Measurements from ENCODE around the gene NEDD4L.
A peak's percentile ranks its signal among the peaks of the same experiment; 100 is the strongest.
"Not testable (repeated sequence)": the region's sequence is repeated elsewhere in the genome, so short reads cannot be mapped to it uniquely, and the experiment has no call there.

NEDD4L gene

GRCh38 chr18:58276789-58277739, 233.0 kb downstream of the NEDD4L start:
- Histone ChIP-seq H3K9ac (ENCODE audit: low read length) (peak overlapping the region; percentile 65), H3K4me3 (ENCODE audit: low read length) (no peak overlapping the region), H3K36me3 (ENCODE audit: control insufficient read depth, insufficient read depth, low read length) (no peaks in the 10 kb centered on the region), H3K4me1 (ENCODE audit: control insufficient read depth, insufficient read depth, low read length) (peaks cover 42% of the 10 kb centered on the region), H3K9me3 (ENCODE audit: control insufficient read depth, low read length) (no peaks in the 10 kb centered on the region), H3K27me3 (ENCODE audit: control insufficient read depth, insufficient read depth, low read length) (no peaks in the 10 kb centered on the region)

- H3K36me3 ChIP-seq (ENCODE audit: control insufficient read depth, insufficient read depth, low read length) = no peaks in the 10 kb centered on the region
- H3K27me3 ChIP-seq (ENCODE audit: control insufficient read depth, insufficient read depth, low read length) = no peaks in the 10 kb centered on the region
- H3K9me3 ChIP-seq (ENCODE audit: control insufficient read depth, low read length) = no peaks in the 10 kb centered on the region
- H3K4me1 ChIP-seq (ENCODE audit: control insufficient read depth, insufficient read depth, low read length) = peaks cover 39% of the 10 kb centered on the region
- no peak overlapping the region for H3K4me3 ChIP-seq (ENCODE audit: low read length)
- H3K9ac ChIP-seq (ENCODE audit: low read length) = no peak overlapping the region
Observed at GRCh38 chr18:58279504-58280175, 235.6 kb downstream of the NEDD4L start.

GRCh38 chr18:58280191-58280590, 236.2 kb downstream of the NEDD4L start:
- no peak overlapping the region for H3K4me3 ChIP-seq (ENCODE audit: low read length)
- H3K36me3 ChIP-seq (ENCODE audit: control insufficient read depth, insufficient read depth, low read length) = no peaks in the 10 kb centered on the region
- H3K4me1 ChIP-seq (ENCODE audit: control insufficient read depth, insufficient read depth, low read length) = peaks cover 44% of the 10 kb centered on the region
- no peak overlapping the region for H3K9ac ChIP-seq (ENCODE audit: low read length)
- H3K27me3 ChIP-seq (ENCODE audit: control insufficient read depth, insufficient read depth, low read length) = no peaks in the 10 kb centered on the region
- H3K9me3 ChIP-seq (ENCODE audit: control insufficient read depth, low read length) = no peaks in the 10 kb centered on the region

- H3K27me3 ChIP-seq (ENCODE audit: control insufficient read depth, insufficient read depth, low read length); H3K9me3 ChIP-seq (ENCODE audit: control insufficient read depth, low read length); H3K4me3 ChIP-seq (ENCODE audit: low read length); H3K36me3 ChIP-seq (ENCODE audit: control insufficient read depth, insufficient read depth, low read length); H3K9ac ChIP-seq (ENCODE audit: low read length): not testable (repeated sequence)
- H3K4me1 ChIP-seq (ENCODE audit: control insufficient read depth, insufficient read depth, low read length) = peaks cover 53% of the 10 kb centered on the region
Observed at GRCh38 chr18:58282872-58283271, 238.8 kb downstream of the NEDD4L start.

GRCh38 chr18:58284699-58285448, 240.8 kb downstream of the NEDD4L start:
- H3K9me3 ChIP-seq (ENCODE audit: control insufficient read depth, low read length) = no peaks in the 10 kb centered on the region
- H3K27me3 ChIP-seq (ENCODE audit: control insufficient read depth, insufficient read depth, low read length) = no peaks in the 10 kb centered on the region
- peaks cover 63% of the 10 kb centered on the region for H3K4me1 ChIP-seq (ENCODE audit: control insufficient read depth, insufficient read depth, low read length)
- H3K4me3 ChIP-seq (ENCODE audit: low read length) = no peak overlapping the region
- H3K9ac ChIP-seq (ENCODE audit: low read length) = peak overlapping the region; percentile 62
- no peaks in the 10 kb centered on the region for H3K36me3 ChIP-seq (ENCODE audit: control insufficient read depth, insufficient read depth, low read length)

GRCh38 chr18:58285449-58286130, 241.6 kb downstream of the NEDD4L start:
- no peaks in the 10 kb centered on the region for H3K36me3 ChIP-seq (ENCODE audit: control insufficient read depth, insufficient read depth, low read length)
- no peaks in the 10 kb centered on the region for H3K27me3 ChIP-seq (ENCODE audit: control insufficient read depth, insufficient read depth, low read length)
- peaks cover 60% of the 10 kb centered on the region for H3K4me1 ChIP-seq (ENCODE audit: control insufficient read depth, insufficient read depth, low read length)
- no peak overlapping the region for H3K4me3 ChIP-seq (ENCODE audit: low read length)
- H3K9me3 ChIP-seq (ENCODE audit: control insufficient read depth, low read length) = no peaks in the 10 kb centered on the region
- H3K9ac ChIP-seq (ENCODE audit: low read length) = peak overlapping the region; percentile 62

GRCh38 chr18:58286632-58287352, 242.8 kb downstream of the NEDD4L start:
- Histone ChIP-seq H3K36me3 (ENCODE audit: control insufficient read depth, insufficient read depth, low read length) (no peaks in the 10 kb centered on the region), H3K4me3 (ENCODE audit: low read length) (no peak overlapping the region), H3K9me3 (ENCODE audit: control insufficient read depth, low read length) (no peaks in the 10 kb centered on the region), H3K9ac (ENCODE audit: low read length) (peak overlapping the region; percentile 46), H3K27me3 (ENCODE audit: control insufficient read depth, insufficient read depth, low read length) (no peaks in the 10 kb centered on the region), H3K4me1 (ENCODE audit: control insufficient read depth, insufficient read depth, low read length) (peaks cover 65% of the 10 kb centered on the region)

- Histone ChIP-seq H3K4me3 (ENCODE audit: low read length) (no peak overlapping the region), H3K9ac (ENCODE audit: low read length) (peak overlapping the region; percentile 53), H3K36me3 (ENCODE audit: control insufficient read depth, insufficient read depth, low read length) (no peaks in the 10 kb centered on the region), H3K4me1 (ENCODE audit: control insufficient read depth, insufficient read depth, low read length) (peaks cover 65% of the 10 kb centered on the region), H3K27me3 (ENCODE audit: control insufficient read depth, insufficient read depth, low read length) (no peaks in the 10 kb centered on the region), H3K9me3 (ENCODE audit: control insufficient read depth, low read length) (no peaks in the 10 kb centered on the region)
Observed at GRCh38 chr18:58287353-58288274, 243.6 kb downstream of the NEDD4L start.

GRCh38 chr18:58288921-58289797, 245.1 kb downstream of the NEDD4L start:
- H3K36me3 ChIP-seq (ENCODE audit: control insufficient read depth, insufficient read depth, low read length) = no peaks in the 10 kb centered on the region
- no peak overlapping the region for H3K4me3 ChIP-seq (ENCODE audit: low read length)
- H3K9me3 ChIP-seq (ENCODE audit: control insufficient read depth, low read length) = no peaks in the 10 kb centered on the region
- peaks cover 57% of the 10 kb centered on the region for H3K4me1 ChIP-seq (ENCODE audit: control insufficient read depth, insufficient read depth, low read length)
- H3K27me3 ChIP-seq (ENCODE audit: control insufficient read depth, insufficient read depth, low read length) = no peaks in the 10 kb centered on the region
- no peak overlapping the region for H3K9ac ChIP-seq (ENCODE audit: low read length)
